ENCODE data around the gene TMEFF2. TPM values are rescaled to one million over a fixed set of nuclear protein-coding genes. Genes with fewer than 3 reads are reported as not detected.

TMEFF2 gene
- total RNA-seq, 1 donor from 2014 or later: 0.16 TPM

DNA sequence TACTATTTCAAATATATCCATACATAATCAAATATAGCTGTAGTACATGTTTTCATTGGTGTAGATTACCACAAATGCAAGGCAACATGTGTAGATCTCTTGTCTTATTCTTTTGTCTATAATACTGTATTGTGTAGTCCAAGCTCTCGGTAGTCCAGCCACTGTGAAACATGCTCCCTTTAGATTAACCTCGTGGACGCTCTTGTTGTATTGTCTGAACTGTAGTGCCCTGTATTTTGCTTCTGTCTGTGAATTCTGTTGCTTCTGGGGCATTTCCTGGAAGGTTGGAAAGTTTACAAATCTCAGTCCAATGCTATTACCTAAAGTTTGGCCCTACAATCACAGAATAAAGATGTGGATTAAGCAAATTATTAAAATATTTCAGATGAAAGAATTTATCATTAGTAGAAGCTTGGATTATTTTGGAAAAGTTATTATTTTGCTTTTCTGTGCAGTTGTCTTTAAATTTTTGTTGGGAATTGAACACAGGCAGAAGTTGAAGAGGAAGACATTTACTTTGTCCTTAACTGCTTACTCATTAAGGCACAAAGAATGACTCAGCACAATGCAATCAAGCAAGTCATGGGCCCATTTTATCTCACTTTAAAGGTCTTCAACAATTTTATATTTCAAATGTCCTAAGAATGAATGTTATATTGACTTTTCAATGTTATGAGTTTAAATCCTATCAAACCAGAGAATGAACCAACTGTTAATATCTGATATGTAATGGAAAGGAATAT is 244.4 kb downstream of the TMEFF2 start:
- H3K4me3 ChIP-seq: no peak overlapping the region
- intact Hi-C loops (cut with micrococcal nuclease): no loop called here
- peaks cover 8% of the 10 kb centered on the region for H3K4me1 ChIP-seq
- no peak for DNase-seq
- H3K36me3 ChIP-seq: no peaks in the 10 kb centered on the region
- TF ChIP-seq, protein P1, sequence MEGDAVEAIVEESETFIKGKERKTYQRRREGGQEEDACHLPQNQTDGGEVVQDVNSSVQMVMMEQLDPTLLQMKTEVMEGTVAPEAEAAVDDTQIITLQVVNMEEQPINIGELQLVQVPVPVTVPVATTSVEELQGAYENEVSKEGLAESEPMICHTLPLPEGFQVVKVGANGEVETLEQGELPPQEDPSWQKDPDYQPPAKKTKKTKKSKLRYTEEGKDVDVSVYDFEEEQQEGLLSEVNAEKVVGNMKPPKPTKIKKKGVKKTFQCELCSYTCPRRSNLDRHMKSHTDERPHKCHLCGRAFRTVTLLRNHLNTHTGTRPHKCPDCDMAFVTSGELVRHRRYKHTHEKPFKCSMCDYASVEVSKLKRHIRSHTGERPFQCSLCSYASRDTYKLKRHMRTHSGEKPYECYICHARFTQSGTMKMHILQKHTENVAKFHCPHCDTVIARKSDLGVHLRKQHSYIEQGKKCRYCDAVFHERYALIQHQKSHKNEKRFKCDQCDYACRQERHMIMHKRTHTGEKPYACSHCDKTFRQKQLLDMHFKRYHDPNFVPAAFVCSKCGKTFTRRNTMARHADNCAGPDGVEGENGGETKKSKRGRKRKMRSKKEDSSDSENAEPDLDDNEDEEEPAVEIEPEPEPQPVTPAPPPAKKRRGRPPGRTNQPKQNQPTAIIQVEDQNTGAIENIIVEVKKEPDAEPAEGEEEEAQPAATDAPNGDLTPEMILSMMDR (IDR thresholded peaks at IDR 0.05; ENCODE audit: borderline replicate concordance): no peak
- no peaks in the 10 kb centered on the region for H3K27me3 ChIP-seq (ENCODE audit: low read depth)
- no peaks in the 10 kb centered on the region for H3K9me3 ChIP-seq (replicated peaks)
- no peak overlapping the region for H3K27ac ChIP-seq (replicated peaks)

DNA sequence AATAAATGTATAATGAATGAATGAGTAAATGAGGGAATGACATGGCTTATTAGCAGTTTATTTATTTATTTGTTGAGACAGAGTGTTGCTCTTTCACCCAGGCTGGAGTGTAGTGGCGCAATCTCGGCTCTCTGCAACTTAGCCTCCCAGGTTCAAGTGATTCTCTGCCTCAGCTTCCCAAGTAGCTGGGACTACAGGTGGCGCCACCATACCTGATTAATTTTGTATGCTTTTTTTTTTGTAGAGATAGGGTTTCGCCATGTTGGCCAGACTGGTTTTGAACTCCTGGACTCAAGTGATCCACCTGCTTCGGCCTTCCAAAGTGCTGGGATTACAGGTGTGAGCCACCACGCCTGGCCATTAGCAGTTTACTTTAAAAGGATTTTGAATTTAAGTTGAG is 247.5 kb downstream of the TMEFF2 start:
- no peak overlapping the region for H3K27ac ChIP-seq (replicated peaks)
- TF ChIP-seq, protein P1 (IDR thresholded peaks at IDR 0.05; ENCODE audit: borderline replicate concordance): no peak
- intact Hi-C loops (cut with micrococcal nuclease): no loop called here
- H3K9me3 ChIP-seq (replicated peaks): no peaks in the 10 kb centered on the region
- H3K4me3 ChIP-seq: no peak overlapping the region
- H3K27me3 ChIP-seq (ENCODE audit: low read depth): no peaks in the 10 kb centered on the region
- no peak for DNase-seq
- H3K36me3 ChIP-seq: no peaks in the 10 kb centered on the region
- H3K4me1 ChIP-seq: peaks cover 17% of the 10 kb centered on the region

DNA sequence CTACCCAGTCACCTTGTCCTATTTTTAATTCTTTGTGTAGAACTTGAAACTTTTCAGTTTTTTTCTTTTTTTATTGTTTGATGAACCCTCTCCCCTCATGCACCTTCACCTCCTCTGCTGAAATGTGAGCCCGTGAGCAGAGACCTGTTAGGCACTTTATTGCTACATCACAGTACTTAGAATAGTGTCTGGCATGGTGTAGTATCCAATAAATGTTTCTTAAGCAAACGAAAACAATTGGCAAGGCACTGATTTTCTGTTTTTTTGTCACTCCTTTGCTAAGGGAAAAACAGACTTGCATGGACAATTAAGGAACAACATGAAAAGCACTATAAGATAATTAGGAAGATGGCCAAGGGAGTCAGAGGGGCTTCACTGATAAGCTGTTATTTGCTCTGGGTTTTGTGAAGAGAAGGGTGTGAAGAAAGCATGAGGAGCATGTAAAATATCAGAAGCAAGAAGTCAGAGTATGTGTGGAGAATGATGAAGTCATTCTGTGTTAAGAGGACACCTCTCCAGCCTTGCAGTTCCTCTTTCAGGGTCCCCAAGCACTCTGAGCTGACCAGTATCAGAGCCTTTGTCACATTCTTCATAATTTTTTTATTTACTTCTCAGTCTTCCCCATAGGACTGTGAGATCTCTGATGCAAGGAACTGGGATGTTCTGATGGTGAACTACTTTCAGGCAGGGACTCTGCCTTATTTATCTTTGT is 248.1 kb downstream of the TMEFF2 start:
- Histone ChIP-seq H3K4me1 (peaks cover 18% of the 10 kb centered on the region), H3K9me3 (replicated peaks) (no peaks in the 10 kb centered on the region), H3K27ac (replicated peaks) (no peak overlapping the region), H3K4me3 (no peak overlapping the region), H3K27me3 (ENCODE audit: low read depth) (no peaks in the 10 kb centered on the region), H3K36me3 (no peaks in the 10 kb centered on the region)
- TF ChIP-seq, protein P1 (IDR thresholded peaks at IDR 0.05; ENCODE audit: borderline replicate concordance): no peak
- intact Hi-C loops (cut with micrococcal nuclease): no loop called here
- DNase-seq: no peak

DNA sequence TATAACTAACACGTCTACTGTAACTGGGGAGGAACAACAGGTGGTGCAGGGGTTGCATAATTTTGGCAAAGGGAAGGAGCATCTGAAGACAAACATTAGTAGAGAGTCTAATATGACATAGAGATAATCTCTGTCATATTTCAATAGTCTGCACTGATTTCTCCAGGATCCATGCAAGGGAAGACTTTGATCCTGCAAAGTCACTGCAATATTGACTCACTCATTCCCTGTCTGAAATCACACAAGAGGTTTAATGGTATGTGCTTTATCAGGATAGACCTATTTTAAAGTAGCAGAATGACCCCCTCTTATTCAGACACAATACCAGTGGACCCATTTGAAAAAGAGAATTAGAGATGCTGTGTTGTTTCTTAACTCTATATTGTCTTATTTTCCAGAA is 249.1 kb downstream of the TMEFF2 start:
- no peak overlapping the region for H3K4me3 ChIP-seq
- no peaks in the 10 kb centered on the region for H3K9me3 ChIP-seq (replicated peaks)
- H3K36me3 ChIP-seq: no peaks in the 10 kb centered on the region
- H3K27me3 ChIP-seq (ENCODE audit: low read depth): no peaks in the 10 kb centered on the region
- no peak overlapping the region for H3K27ac ChIP-seq (replicated peaks)
- TF ChIP-seq, protein P1 (IDR thresholded peaks at IDR 0.05; ENCODE audit: borderline replicate concordance): no peak
- no peak for DNase-seq
- intact Hi-C loops (cut with micrococcal nuclease): no loop called here
- H3K4me1 ChIP-seq: peaks cover 16% of the 10 kb centered on the region

DNA sequence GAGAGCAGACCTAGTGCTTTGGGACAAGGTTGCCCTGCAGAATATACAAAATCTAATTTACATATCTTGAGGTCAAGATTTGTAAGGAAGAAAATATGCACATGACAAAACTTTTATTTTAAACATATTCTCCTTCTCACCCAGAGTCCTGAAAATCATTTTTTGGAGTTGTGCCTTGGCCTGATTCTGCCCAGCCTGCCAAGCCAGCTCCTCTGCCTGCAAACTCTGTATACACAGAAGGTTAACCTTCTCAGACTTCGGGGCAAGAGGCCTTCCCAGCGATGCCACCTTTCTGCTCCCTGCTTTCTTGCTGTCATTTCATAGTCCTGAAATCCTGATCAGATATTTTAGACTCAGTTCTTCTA is 252.0 kb downstream of the TMEFF2 start:
- no peak overlapping the region for H3K27ac ChIP-seq (replicated peaks)
- intact Hi-C loops (cut with micrococcal nuclease): no loop called here

More for the DNA sequence above, 252.0 kb downstream of the TMEFF2 start:
- Histone ChIP-seq H3K9me3 (replicated peaks) (no peaks in the 10 kb centered on the region), H3K4me3 (no peak overlapping the region), H3K4me1 (peaks cover 10% of the 10 kb centered on the region), H3K27me3 (ENCODE audit: low read depth) (no peaks in the 10 kb centered on the region), H3K36me3 (no peaks in the 10 kb centered on the region)
- no peak for DNase-seq
- TF ChIP-seq, protein P1 (IDR thresholded peaks at IDR 0.05; ENCODE audit: borderline replicate concordance): no peak
